ENCODE results near the gene SULT4A1.

SULT4A1 gene

DNA sequence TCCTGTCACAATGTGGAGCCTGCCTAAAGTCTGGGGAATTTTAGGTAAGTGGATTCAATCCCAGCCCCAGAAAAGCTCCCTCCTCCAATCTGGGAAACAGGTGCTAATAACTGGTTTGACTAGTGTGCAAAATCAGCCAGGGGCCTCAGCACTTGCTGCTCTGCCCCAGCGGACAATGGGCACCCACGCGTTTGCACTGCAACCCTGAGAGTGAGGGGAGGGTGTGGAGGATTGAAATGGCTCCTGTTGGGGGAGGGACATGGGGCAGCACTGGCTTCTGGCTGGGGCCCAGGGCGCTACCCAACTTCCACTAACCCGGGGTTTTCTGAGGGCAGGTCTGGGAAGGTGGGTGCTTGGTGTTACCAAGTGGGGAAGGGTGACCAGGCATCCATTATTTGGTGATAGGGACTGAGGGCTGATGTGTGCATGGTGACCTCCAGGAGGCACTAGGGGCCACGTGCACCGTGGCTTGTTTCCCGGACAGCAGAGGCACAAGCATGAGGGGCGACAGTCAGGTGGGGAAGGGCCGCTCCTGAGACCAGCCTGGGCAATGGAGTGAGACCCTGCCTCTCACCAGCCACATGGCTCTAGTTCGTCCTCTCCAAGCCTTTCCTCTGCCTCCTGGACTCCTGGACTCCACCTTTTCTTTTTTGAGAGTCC lies 33.8 kb upstream of the SULT4A1 start:
- H2AFZ ChIP-seq, result no peak overlapping the region
- H3K79me2 ChIP-seq, result no peaks in the 10 kb centered on the region
- no peak overlapping the region for H3K4me2 ChIP-seq (ENCODE audit: low read length)
- H3K4me3 ChIP-seq (ENCODE audit: low read depth, low read length), result no peak overlapping the region
- H3K9ac ChIP-seq, result no peak overlapping the region
- H3K27me3 ChIP-seq (ENCODE audit: control insufficient read depth, insufficient read depth, low read length), result no peaks in the 10 kb centered on the region
- no peaks in the 10 kb centered on the region for H3K4me1 ChIP-seq
- H3K9me3 ChIP-seq (ENCODE audit: control insufficient read depth, low read length), result no peaks in the 10 kb centered on the region
- H3K27ac ChIP-seq, result no peak overlapping the region
- TF ChIP-seq, protein P1, sequence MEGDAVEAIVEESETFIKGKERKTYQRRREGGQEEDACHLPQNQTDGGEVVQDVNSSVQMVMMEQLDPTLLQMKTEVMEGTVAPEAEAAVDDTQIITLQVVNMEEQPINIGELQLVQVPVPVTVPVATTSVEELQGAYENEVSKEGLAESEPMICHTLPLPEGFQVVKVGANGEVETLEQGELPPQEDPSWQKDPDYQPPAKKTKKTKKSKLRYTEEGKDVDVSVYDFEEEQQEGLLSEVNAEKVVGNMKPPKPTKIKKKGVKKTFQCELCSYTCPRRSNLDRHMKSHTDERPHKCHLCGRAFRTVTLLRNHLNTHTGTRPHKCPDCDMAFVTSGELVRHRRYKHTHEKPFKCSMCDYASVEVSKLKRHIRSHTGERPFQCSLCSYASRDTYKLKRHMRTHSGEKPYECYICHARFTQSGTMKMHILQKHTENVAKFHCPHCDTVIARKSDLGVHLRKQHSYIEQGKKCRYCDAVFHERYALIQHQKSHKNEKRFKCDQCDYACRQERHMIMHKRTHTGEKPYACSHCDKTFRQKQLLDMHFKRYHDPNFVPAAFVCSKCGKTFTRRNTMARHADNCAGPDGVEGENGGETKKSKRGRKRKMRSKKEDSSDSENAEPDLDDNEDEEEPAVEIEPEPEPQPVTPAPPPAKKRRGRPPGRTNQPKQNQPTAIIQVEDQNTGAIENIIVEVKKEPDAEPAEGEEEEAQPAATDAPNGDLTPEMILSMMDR (IDR thresholded peaks at IDR 0.05), result no peak
- no peaks in the 10 kb centered on the region for H3K36me3 ChIP-seq (ENCODE audit: control insufficient read depth, insufficient read depth, low read length)

DNA sequence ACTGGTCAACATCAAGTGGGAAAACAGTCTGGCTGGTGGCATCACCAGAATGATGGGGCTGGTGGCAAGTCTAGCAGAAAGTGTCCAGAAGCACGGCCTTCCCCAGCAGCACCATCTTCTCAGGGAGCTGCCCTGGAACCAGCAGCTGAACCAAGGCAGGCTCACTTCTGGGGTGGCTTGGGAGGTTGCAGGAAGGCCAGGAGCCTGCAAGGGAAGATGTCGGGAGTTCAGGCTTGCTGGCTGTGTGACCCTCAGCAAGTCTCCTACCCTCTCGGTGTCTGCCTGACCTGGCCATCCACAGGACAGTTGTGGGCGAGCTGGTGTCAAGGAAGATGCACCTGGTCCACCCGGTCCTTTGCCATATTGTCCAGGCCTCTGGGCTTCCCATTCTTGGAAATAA lies 31.8 kb upstream of the SULT4A1 start:
- H3K4me3 ChIP-seq (ENCODE audit: low read depth, low read length), result no peak overlapping the region
- H3K4me1 ChIP-seq, result no peaks in the 10 kb centered on the region
- no peak overlapping the region for H3K9ac ChIP-seq
- no peak overlapping the region for H3K27ac ChIP-seq
- no peak overlapping the region for H2AFZ ChIP-seq
- H3K9me3 ChIP-seq (ENCODE audit: control insufficient read depth, low read length), result no peaks in the 10 kb centered on the region
- no peaks in the 10 kb centered on the region for H3K79me2 ChIP-seq
- no peak overlapping the region for H3K4me2 ChIP-seq (ENCODE audit: low read length)
- peaks cover 4% of the 10 kb centered on the region for H3K27me3 ChIP-seq (ENCODE audit: control insufficient read depth, insufficient read depth, low read length)
- TF ChIP-seq, protein P1 (IDR thresholded peaks at IDR 0.05), result no peak
- no peaks in the 10 kb centered on the region for H3K36me3 ChIP-seq (ENCODE audit: control insufficient read depth, insufficient read depth, low read length)

DNA sequence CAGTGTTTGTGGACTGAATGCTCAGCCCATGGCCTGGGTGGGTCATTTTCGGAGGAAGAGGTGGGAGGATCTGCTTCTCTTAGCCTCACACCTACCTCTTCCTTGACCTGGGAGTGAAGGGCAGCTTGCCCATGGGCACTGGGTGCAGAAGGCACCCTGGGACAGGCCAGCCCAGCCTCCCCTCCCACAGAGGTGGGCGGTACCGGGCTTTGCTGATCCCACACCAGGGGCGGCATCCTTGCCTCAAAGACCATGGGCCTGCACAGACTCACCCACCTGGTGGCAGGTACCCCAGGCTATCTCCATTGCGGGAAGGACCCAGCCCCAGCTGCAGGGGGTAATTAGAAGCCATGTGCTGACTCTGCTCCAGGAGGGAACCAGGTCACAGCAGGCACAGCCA lies 31.0 kb upstream of the SULT4A1 start:
- Histone ChIP-seq H3K9me3 (ENCODE audit: control insufficient read depth, low read length) (no peaks in the 10 kb centered on the region), H3K36me3 (ENCODE audit: control insufficient read depth, insufficient read depth, low read length) (no peaks in the 10 kb centered on the region), H3K27me3 (ENCODE audit: control insufficient read depth, insufficient read depth, low read length) (peaks cover 4% of the 10 kb centered on the region), H3K4me3 (ENCODE audit: low read depth, low read length) (no peak overlapping the region), H3K79me2 (no peaks in the 10 kb centered on the region), H3K9ac (no peak overlapping the region), H3K4me2 (ENCODE audit: low read length) (no peak overlapping the region), H3K4me1 (no peaks in the 10 kb centered on the region), H2AFZ (no peak overlapping the region), H3K27ac (no peak overlapping the region)
- TF ChIP-seq, protein P1 (IDR thresholded peaks at IDR 0.05), result no peak

DNA sequence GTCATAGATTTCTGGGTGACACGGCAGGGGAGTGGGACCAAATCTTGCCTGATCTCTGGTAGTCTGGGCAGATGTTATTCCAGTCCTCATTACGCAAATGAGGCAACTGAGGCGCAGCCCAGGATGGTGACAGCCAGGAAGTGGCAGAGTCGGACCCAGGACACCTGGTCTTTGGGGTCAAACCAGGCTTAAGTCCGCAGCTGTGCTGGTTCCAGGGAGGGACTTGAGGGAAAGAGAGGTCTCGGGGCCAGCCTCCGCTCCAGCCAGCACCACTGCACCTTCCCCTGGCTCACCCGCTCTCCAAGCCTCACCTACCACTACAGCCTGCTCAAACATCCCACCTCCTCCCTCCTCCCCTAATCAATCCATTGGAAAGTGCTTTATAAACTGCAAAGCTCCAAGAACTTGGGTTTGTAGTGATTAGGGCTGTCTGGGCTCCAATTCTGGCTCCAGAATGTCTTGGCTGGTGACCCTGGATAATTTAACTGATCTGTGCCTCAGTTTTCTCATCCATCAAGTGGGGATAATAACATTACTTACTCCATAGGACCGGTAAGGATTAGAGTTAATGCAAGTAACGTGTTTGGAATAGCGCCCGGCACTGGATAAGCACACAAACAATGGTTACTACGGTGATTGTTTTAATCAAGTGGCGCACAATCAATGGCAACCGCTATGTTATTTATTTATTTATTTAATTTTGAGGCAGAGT lies 30.0 kb upstream of the SULT4A1 start:
- Histone ChIP-seq H3K4me2 (ENCODE audit: low read length) (no peak overlapping the region), H3K9me3 (ENCODE audit: control insufficient read depth, low read length) (no peaks in the 10 kb centered on the region), H3K4me1 (no peaks in the 10 kb centered on the region), H3K79me2 (no peaks in the 10 kb centered on the region), H2AFZ (peak overlapping the region; percentile 53), H3K9ac (no peak overlapping the region), H3K27ac (no peak overlapping the region), H3K27me3 (ENCODE audit: control insufficient read depth, insufficient read depth, low read length) (peaks cover 4% of the 10 kb centered on the region), H3K36me3 (ENCODE audit: control insufficient read depth, insufficient read depth, low read length) (no peaks in the 10 kb centered on the region), H3K4me3 (ENCODE audit: low read depth, low read length) (no peak overlapping the region)
- TF ChIP-seq, protein P1 (IDR thresholded peaks at IDR 0.05), result no peak
